Aorta (tissue), 5 donors: ENCODE data around the gene PIN1. TPM values are rescaled to one million over a fixed set of nuclear protein-coding genes. Genes with fewer than 3 reads are reported as not detected.
A peak's percentile ranks its signal among the peaks of the same experiment; 100 is the strongest.

ENCODE experiments used
- ATAC-seq: fragments of 200-7000 bp; cut with Tn5 transposase; one replicate; pipeline ENCODE4 v1.9.1; 2022; ENCODE audit warnings: moderate library complexity; ENCODE audit not compliant: low FRiP score
- DNase-seq, 2 donors: peaks; one replicate each; pipeline ENCODE4 v3.0.0-alpha.2; 2020
- H3K27ac ChIP-seq, 2 donors: one replicate each; pipeline ENCODE4 v1.5.1; 2013; ENCODE audit warnings: low read length in 2 of 2, mild to moderate bottlenecking in 2 of 2, moderate library complexity in 2 of 2, control low read depth in 1 of 2, inconsistent platforms in 1 of 2, low read depth in 1 of 2
- H3K27me3 ChIP-seq, 2 donors: one replicate each; pipeline ENCODE4 v1.6.1; 2013; ENCODE audit warnings: control low read depth in 1 of 2, low read length in 1 of 2, mild to moderate bottlenecking in 1 of 2, moderate library complexity in 1 of 2; ENCODE audit not compliant: insufficient read depth in 2 of 2, control insufficient read depth in 1 of 2
- H3K36me3 ChIP-seq, 2 donors: one replicate each; pipeline ENCODE4 v1.6.1; 2013; ENCODE audit warnings: control low read depth in 1 of 2, low read length in 1 of 2, mild to moderate bottlenecking in 1 of 2; ENCODE audit not compliant: insufficient read depth in 2 of 2, control insufficient read depth in 1 of 2
- H3K4me1 ChIP-seq, 2 donors: one replicate each; pipeline ENCODE4 v1.6.1; 2013; ENCODE audit warnings: low read length in 2 of 2, control low read depth in 1 of 2, mild to moderate bottlenecking in 1 of 2, moderate library complexity in 1 of 2; ENCODE audit not compliant: insufficient read depth in 2 of 2, control insufficient read depth in 1 of 2
- H3K4me3 ChIP-seq, 2 donors: one replicate each; pipeline ENCODE4 v1.5.1; 2013; ENCODE audit warnings: low read length in 2 of 2, control low read depth in 1 of 2, mild to moderate bottlenecking in 1 of 2
- H3K9me3 ChIP-seq: one replicate; pipeline ENCODE4 v1.6.1; 2013; ENCODE audit warnings: mild to moderate bottlenecking, low read length; ENCODE audit not compliant: control insufficient read depth
- WGBS, 2 donors: extraction: QIAGEN DNeasy Blood & Tissue Kit; methylation state at CpG; one replicate each; pipeline ENCODE4 v1.1.7; 2013; 5-methylcytosine and 5-hydroxymethylcytosine counted together
- intact Hi-C, 2 donors: fragments of 100-400 bp; cut with DNase I; formaldehyde crosslinking; loops; one replicate each; pipeline versions ENCODE4 v1.14.2 to v1.15.0; 2022
- polyA plus RNA-seq, 2 donors: library from polyadenylated mRNA; stranded (reverse); fragments of 200-250 nt; gene quantifications; one replicate each; pipeline ENCODE4 v1.2.3, GENCODE V29; 2013
- total RNA-seq, 2 donors: library from RNA; stranded (reverse); fragmentation: NEBNext Ultra II Directional; extraction: Animal tissue kit (Norgen Biotek cat#: 25700); gene quantifications; one replicate each; pipeline ENCODE4 v1.2.1, GENCODE V29; 2021
- donor health status: healthy with polysubstance abuse.
- donor health status: Bipolar disorder and iron deficiency.
- donor health status: DM: no; HTN: no; CAD: no.
- donor health status: DM: no; HTN: no; CAD: no.
- donor health status: DM: yes; HTN: yes; CAD: no.

PIN1 gene
- total and polyA plus RNA-seq, 4 donors: 45.5 to 154 (median 73.7) TPM

- Histone ChIP-seq H3K4me1 (no peaks in the 10 kb centered on the region), H3K9me3 (no peaks in the 10 kb centered on the region), H3K4me3 (peak overlapping the region; percentile 49 to 70), H3K36me3 (no peaks in the 10 kb centered on the region), H3K27ac (peak overlapping the region in 1 of 2 donors; percentile 96), H3K27me3 (no peaks in the 10 kb centered on the region)
- intact Hi-C loops: loop anchor here (1.0 to 10.0 kb wide), 6 partner anchors 27 to 647 kb away; partner anchors contain the start of genes FBXL12 (in 2 of the 2), ZNF266 (in 1 of the 2) and ZNF317 (in 1 of the 2)
- DNase-seq (peak; percentile 98 to 99), ATAC-seq (peak; percentile 92)
- WGBS, 2 donors: 2 to 3% methylated on average over 47 to 50 of the region's 50 CpGs
These were observed 43.4 kb upstream of the PIN1 start for GRCh38 chr19:9791552-9792205.

DNA sequence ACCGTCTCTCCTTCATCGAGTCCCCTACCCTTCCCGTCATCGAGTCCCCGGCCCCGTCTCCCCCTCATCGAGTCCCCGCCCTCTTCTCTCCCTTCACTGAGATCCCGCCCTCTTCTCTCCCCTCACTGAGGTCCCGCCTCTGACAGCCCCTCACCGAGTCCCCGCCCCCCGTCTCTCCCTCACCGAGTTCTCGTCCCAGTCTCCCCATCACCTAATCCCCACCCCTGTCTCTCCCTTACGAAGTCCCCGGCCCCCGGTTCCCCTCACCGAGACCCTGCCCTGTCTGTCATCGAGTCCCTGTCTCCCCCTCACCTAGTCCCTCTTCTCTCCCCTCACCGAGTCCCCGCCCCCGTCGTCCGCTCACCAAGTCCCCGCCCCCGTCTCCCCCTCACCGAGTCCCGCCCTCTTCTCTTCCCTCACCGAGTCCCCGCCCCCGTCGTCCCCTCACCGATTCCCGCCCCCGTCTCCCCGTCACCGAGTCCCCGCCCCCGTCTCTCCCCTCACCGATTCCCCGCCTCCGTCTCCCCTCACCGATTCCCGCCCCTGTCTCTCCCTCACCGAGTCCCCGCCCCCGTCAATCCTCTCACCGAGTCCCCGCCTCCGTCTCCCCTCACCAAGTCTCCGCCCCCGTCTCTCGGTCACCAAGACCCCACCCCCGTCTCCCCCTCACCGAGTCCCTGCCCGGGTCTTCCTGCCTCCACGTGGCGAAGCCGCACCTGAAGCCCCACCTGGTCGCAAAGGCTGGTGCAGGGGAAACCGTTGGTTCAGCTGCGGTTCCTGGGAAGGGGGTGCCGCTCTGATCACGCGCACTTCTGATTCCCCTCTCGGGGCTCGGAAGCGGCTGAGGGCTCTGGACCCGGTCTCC is 42.7 kb upstream of the PIN1 start:
- intact Hi-C loops: loop anchor here (1.0 to 10.0 kb wide), 6 partner anchors 26 to 648 kb away; partner anchors contain the start of genes FBXL12 (in 2 of the 2), ZNF266 (in 1 of the 2) and ZNF317 (in 1 of the 2)
- peak; percentile 96 to 98 for DNase-seq
- peak overlapping the region; percentile 18 to 99 for H3K27ac ChIP-seq
- H3K27me3 ChIP-seq: no peaks in the 10 kb centered on the region
- WGBS, 2 donors: 3 to 5% methylated on average over 66 to 70 of the region's 70 CpGs
- no peaks in the 10 kb centered on the region for H3K4me1 ChIP-seq
- no peaks in the 10 kb centered on the region for H3K9me3 ChIP-seq
- H3K4me3 ChIP-seq: peak overlapping the region; percentile 60 to 70
- H3K36me3 ChIP-seq: no peaks in the 10 kb centered on the region
- peak; percentile 91 for ATAC-seq

- intact Hi-C loops: loop anchor here (2.0 to 10.0 kb wide), 5 partner anchors 26 to 648 kb away; partner anchors contain the start of genes FBXL12 (in 1 of the 2), ZNF266 (in 1 of the 2) and ZNF317 (in 1 of the 2)
- DNase-seq (peak; percentile 82 to 89), ATAC-seq (peak; percentile 66)
- no peaks in the 10 kb centered on the region for H3K27me3 ChIP-seq
- H3K4me1 ChIP-seq: no peaks in the 10 kb centered on the region
- peak overlapping the region; percentile 44 to 60 for H3K4me3 ChIP-seq
- H3K9me3 ChIP-seq: no peaks in the 10 kb centered on the region
- WGBS, 2 donors: 9 to 11% methylated on average over 36 of the region's 36 CpGs
- H3K27ac ChIP-seq: peak overlapping the region; percentile 18 to 99
- H3K36me3 ChIP-seq: no peaks in the 10 kb centered on the region
These were observed 42.0 kb upstream of the PIN1 start for GRCh38 chr19:9793071-9793591.

DNA sequence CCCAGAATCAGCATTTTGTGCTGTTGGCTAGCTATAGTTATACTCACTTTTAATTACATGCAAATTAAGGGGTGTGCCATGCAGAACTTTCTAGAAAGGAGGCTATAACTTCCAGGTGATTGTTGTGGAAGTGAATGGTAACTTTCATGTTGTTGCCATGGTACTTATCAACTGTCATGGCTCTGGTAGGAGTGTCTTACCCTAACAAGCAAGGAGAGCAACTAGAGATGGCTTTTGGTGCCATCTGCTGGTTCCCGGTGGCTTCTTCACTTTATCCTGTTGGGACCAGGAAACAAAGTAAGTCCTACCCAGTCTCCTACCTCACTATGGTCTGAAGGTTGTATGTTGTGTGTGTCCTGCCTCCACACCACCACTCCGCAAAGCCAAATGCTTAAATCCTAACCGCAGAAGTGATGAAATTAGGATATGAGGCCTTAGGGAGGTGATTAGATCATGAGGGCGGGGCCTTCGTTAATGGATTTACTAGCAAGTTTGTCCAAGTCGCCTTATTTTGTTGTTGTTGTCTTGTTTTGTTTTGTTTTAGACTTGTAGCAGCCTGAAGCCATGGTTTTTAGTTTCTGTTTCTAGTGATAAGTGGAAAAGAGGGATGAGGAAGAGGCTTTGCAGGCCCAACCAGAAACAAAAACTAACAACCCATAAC is 38.9 kb upstream of the PIN1 start:
- DNase-seq (peak; percentile 85 to 87), ATAC-seq (no peak)
- H3K36me3 ChIP-seq: no peaks in the 10 kb centered on the region
- H3K27me3 ChIP-seq: no peaks in the 10 kb centered on the region
- H3K9me3 ChIP-seq: no peaks in the 10 kb centered on the region
- intact Hi-C loops: loop anchor here (2.0 to 10.0 kb wide), 6 partner anchors 169 to 651 kb away; partner anchors contain the start of genes ZNF266 (in 1 of the 2) and ZNF317 (in 1 of the 2)
- no peak overlapping the region for H3K4me3 ChIP-seq
- 49 to 54% methylated on average over 6 of the region's 6 CpGs for WGBS, 2 donors
- H3K4me1 ChIP-seq: no peaks in the 10 kb centered on the region
- H3K27ac ChIP-seq: no peak overlapping the region

GRCh38 chr19:9797871-9798270 is 37.2 kb upstream of the PIN1 start:
- no peak overlapping the region for H3K4me3 ChIP-seq
- 93 to 94% methylated on average over 5 of the region's 5 CpGs for WGBS, 2 donors
- H3K4me1 ChIP-seq: no peaks in the 10 kb centered on the region
- ATAC-seq: no peak
- H3K27me3 ChIP-seq: no peaks in the 10 kb centered on the region
- H3K9me3 ChIP-seq: no peaks in the 10 kb centered on the region
- H3K27ac ChIP-seq: no peak overlapping the region
- H3K36me3 ChIP-seq: no peaks in the 10 kb centered on the region
- intact Hi-C loops: loop anchor here (2.0 to 10.0 kb wide), 6 partner anchors 171 to 653 kb away; partner anchors contain the start of genes ZNF266 (in 1 of the 2) and ZNF317 (in 1 of the 2)
- no peak for DNase-seq

DNA sequence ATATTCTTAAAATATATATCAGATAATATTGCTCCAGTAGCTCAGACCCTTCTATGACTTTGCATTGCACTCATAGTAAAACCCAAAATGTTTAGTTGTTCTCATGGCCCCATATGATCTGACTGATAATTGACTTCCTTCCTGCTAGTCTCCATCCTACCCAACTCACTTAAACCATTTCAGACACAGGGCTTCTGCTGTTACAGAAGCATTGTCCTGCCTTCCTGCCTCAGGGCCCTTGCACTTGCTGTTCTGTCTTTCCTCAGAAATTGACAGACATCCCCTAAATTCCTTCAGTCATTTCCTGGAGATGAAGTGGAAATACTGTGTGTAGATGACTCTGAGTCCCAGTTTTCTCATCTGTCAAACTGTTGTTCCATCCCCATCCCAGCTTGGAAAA is 36.0 kb upstream of the PIN1 start:
- no peaks in the 10 kb centered on the region for H3K4me1 ChIP-seq
- no peaks in the 10 kb centered on the region for H3K9me3 ChIP-seq
- H3K4me3 ChIP-seq: no peak overlapping the region
- ATAC-seq (no peak), DNase-seq (no peak)
- no peaks in the 10 kb centered on the region for H3K27me3 ChIP-seq
- no peaks in the 10 kb centered on the region for H3K36me3 ChIP-seq
- H3K27ac ChIP-seq: no peak overlapping the region
- intact Hi-C loops: loop anchor here (5.0 to 10.0 kb wide), 5 partner anchors 172 to 654 kb away; partner anchors contain the start of genes ZNF266 (in 1 of the 2) and ZNF317 (in 1 of the 2)

GRCh38 chr19:9801976-9802375 is 33.1 kb upstream of the PIN1 start:
- Histone ChIP-seq H3K27ac (no peak overlapping the region), H3K27me3 (no peaks in the 10 kb centered on the region), H3K9me3 (no peaks in the 10 kb centered on the region), H3K4me1 (no peaks in the 10 kb centered on the region), H3K36me3 (no peaks in the 10 kb centered on the region), H3K4me3 (no peak overlapping the region)
- no peak for DNase-seq
- intact Hi-C loops: no loop called here
- no peak for ATAC-seq
- WGBS, 2 donors: 90 to 91% methylated on average over 10 of the region's 10 CpGs

GRCh38 chr19:9806803-9807202 is 28.3 kb upstream of the PIN1 start:
- Histone ChIP-seq H3K36me3 (peaks cover 4 to 8% of the 10 kb centered on the region in 2 donors), H3K9me3 (no peaks in the 10 kb centered on the region), H3K4me1 (no peaks in the 10 kb centered on the region), H3K4me3 (no peak overlapping the region), H3K27me3 (no peaks in the 10 kb centered on the region), H3K27ac (no peak overlapping the region)
- intact Hi-C loops: no loop called here
- ATAC-seq (no peak), DNase-seq (no peak)
- WGBS, 2 donors: 95 to 98% methylated on average over 3 of the region's 3 CpGs
